HG03457 (cell line): ENCODE results near the gene PPOX.

Experiments used
- ATAC-seq: cut with Tn5 transposase; IDR thresholded peaks from one replicate; pipeline ENCODE4 v1.9.1; 2021; ENCODE audit warnings: moderate number of reproducible peaks; ENCODE audit not compliant: unreplicated experiment

Gene PPOX

DNA sequence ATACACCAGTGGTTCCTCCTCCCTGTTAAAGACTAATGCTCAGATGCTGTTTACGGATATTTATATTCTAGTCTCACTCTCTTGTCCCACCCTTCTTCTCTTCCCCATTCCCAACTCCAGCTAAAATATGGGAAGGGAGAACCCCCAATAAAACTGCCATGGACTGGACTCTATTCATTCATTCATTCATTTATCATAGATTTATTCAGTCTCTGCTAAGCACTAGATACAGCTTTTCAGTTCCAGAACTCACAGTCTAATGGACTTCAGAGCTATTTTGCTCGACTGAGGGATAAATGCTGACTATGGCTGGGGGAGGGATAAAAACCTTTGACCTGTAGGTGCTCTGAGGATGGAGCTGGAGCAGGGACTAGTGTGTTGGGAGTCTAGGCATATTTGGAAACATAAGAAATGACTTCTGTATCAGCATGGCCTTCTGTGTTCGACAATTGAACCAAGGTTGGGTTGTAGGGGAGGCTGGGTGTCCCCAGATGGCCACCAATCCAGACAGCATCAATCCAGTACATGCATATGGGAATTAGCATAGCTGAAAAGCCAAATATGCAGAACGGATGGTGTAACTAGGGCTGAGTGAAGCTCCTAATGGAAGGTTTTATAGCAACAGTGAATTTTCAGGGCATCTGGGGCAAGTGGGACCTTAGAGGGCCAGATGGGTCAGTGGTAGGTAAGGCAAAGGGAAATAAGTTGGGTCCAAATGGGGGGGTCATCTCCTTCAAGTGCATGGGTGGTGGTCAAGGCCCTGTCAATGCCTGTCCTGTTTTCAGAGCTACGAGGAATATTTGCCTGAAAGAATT, 53.1 kb downstream of the PPOX start:
- ATAC-seq, result no peak

- ATAC-seq, result no peak
Measured at GRCh38 chr1:161220002-161220401, 53.8 kb downstream of the PPOX start.
